ENCODE data around the gene CACNA2D3.

The CACNA2D3 gene

GRCh38 chr3:54596087-54596486, 473.7 kb downstream of the CACNA2D3 start:
- TF ChIP-seq, protein P1, sequence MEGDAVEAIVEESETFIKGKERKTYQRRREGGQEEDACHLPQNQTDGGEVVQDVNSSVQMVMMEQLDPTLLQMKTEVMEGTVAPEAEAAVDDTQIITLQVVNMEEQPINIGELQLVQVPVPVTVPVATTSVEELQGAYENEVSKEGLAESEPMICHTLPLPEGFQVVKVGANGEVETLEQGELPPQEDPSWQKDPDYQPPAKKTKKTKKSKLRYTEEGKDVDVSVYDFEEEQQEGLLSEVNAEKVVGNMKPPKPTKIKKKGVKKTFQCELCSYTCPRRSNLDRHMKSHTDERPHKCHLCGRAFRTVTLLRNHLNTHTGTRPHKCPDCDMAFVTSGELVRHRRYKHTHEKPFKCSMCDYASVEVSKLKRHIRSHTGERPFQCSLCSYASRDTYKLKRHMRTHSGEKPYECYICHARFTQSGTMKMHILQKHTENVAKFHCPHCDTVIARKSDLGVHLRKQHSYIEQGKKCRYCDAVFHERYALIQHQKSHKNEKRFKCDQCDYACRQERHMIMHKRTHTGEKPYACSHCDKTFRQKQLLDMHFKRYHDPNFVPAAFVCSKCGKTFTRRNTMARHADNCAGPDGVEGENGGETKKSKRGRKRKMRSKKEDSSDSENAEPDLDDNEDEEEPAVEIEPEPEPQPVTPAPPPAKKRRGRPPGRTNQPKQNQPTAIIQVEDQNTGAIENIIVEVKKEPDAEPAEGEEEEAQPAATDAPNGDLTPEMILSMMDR (IDR thresholded peaks at IDR 0.05; ENCODE audit: insufficient read depth, missing control alignments), result no peak
- no peak for DNase-seq (ENCODE audit: insufficient read length, low spot score)
- FAIRE-seq, result no peak

GRCh38 chr3:54599716-54600115, 477.4 kb downstream of the CACNA2D3 start:
- DNase-seq (ENCODE audit: insufficient read length, low spot score), result no peak
- TF ChIP-seq, protein P1 (IDR thresholded peaks at IDR 0.05; ENCODE audit: insufficient read depth, missing control alignments), result no peak
- FAIRE-seq, result no peak

- TF ChIP-seq, protein P1 (IDR thresholded peaks at IDR 0.05; ENCODE audit: insufficient read depth, missing control alignments), result no peak
- no peak for DNase-seq (ENCODE audit: insufficient read length, low spot score)
- no peak for FAIRE-seq
These were observed 478.3 kb downstream of the CACNA2D3 start for GRCh38 chr3:54600441-54601204.

DNA sequence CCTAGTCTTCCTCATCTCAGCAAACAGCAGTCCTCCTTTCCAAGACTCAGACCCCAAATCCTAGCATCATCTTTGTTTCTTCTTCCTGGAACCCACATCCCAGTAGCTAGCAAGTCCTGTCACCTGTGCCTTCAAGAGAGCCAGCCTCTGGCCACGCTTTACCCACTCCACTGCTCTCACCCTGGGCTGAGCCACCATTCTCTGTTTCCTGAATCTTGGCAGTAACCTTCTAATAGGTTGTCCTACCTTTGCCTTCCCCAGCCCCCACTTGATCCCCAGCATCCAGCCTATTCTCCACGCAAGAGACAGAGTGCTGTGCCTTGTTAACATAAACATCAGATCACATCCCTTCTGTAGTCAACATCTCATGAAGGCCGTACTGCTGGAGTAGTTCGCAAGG, 482.1 kb downstream of the CACNA2D3 start:
- FAIRE-seq (no peak), DNase-seq (ENCODE audit: insufficient read length, low spot score) (no peak)
- TF ChIP-seq, protein P1 (IDR thresholded peaks at IDR 0.05; ENCODE audit: insufficient read depth, missing control alignments), result no peak

- TF ChIP-seq, protein P1 (IDR thresholded peaks at IDR 0.05; ENCODE audit: insufficient read depth, missing control alignments), result no peak
- no peak for DNase-seq (ENCODE audit: insufficient read length, low spot score)
- FAIRE-seq, result no peak
These were observed 485.7 kb downstream of the CACNA2D3 start for GRCh38 chr3:54608041-54608440.

DNA sequence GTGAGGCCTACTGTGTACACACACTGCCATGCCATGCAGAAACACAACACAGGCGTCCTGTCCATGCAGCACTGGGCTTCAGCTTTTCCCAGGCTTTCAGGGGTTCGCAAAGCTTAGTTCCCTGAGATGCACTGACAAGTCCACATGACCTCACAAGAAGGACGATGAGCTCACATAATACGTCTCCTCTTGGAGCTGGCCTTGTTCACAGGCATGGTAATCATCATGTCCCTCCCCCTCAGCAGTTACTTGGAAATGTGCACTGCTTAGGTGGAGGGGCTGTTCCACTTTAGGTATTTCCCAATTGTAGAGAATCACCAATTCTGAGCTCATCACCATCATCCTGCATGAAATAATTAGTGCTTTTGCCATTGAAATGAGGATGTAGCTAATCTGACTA, 496.7 kb downstream of the CACNA2D3 start:
- FAIRE-seq, result no peak
- TF ChIP-seq, protein P1 (IDR thresholded peaks at IDR 0.05; ENCODE audit: insufficient read depth, missing control alignments), result no peak
- DNase-seq (ENCODE audit: insufficient read length, low spot score), result no peak

DNA sequence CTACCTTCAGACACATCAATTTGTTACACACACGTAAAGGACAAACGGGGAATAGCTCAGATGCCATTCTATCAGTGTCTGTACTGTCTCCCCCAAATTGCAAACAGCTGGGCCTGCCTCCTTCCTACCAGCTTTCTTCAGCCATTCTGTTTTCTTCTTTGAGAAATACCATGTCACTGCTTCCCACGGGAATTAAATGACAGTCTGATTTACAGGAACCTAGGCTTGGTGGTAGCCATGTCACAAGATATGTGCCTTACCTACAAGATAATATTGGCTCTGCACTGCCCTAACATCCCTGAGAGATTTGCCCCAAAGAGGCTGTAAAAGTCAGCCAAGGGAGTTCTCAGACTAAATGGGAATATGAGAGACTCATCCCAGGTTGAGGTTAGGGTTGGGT, 497.2 kb downstream of the CACNA2D3 start:
- DNase-seq (ENCODE audit: insufficient read length, low spot score) (no peak), FAIRE-seq (no peak)
- TF ChIP-seq, protein P1 (IDR thresholded peaks at IDR 0.05; ENCODE audit: insufficient read depth, missing control alignments), result no peak

All from D721Med (cell line).